ENCODE results near the gene CCDC167. TPM values are rescaled to one million over a fixed set of nuclear protein-coding genes. Genes with fewer than 3 reads are reported as not detected.
A peak's percentile ranks its signal among the peaks of the same experiment; 100 is the strongest.

The CCDC167 gene
- polyA plus RNA-seq (2013, experiment 1 of 2): 64.8 TPM
- polyA plus RNA-seq (2013, experiment 2 of 2): 62.8 TPM

GRCh38 chr6:37499433-37500293 lies at the start of gene CCDC167:
TSS of gene CCDC167 (minus strand) at chr6:37499893. CDS start at chr6:37499863, 30 bp downstream.
- H3K27ac ChIP-seq (ENCODE audit: low read length, poor library complexity, severe bottlenecking): no peak within 1 kb of the TSS
- H2AK5ac ChIP-seq (ENCODE audit: low read length, severe bottlenecking): no peak within 1 kb of the TSS
- peak within 1 kb of the TSS; percentile 76 for H2BK120ac ChIP-seq (ENCODE audit: low read depth, low read length)
- DNase-seq: peak; percentile 97
- no peaks in the 10 kb centered on the region for H3K9me3 ChIP-seq (ENCODE audit: control insufficient read depth, low read length)
- H3K18ac ChIP-seq (ENCODE audit: low read depth in 1 of 2, low read length in 2 of 2): peak within 1 kb of the TSS; percentile 78 to 89
- H3K4me2 ChIP-seq (ENCODE audit: low read length, poor library complexity, severe bottlenecking): peak within 1 kb of the TSS; percentile 92
- peaks cover 11% of the 10 kb centered on the region for H3K79me1 ChIP-seq (replicated peaks; ENCODE audit: low read length, poor library complexity, severe bottlenecking)
- WGBS: 1% methylated on average over 38 of the region's 38 CpGs
- no peaks in the 10 kb centered on the region for H3K36me3 ChIP-seq (ENCODE audit: control insufficient read depth in 1 of 2, insufficient read depth in 2 of 2, low read depth in 1 of 2, low read length in 2 of 2)
- peak within 1 kb of the TSS; percentile 75 to 82 for H3K4me3 ChIP-seq (ENCODE audit: insufficient read depth in 1 of 2, low read depth in 1 of 2, low read length in 2 of 2)
- H3K9ac ChIP-seq (ENCODE audit: low read length): peak within 1 kb of the TSS; percentile 90
- peak within 1 kb of the TSS; percentile 97 for H4K8ac ChIP-seq (ENCODE audit: low read length)
- H3K4ac ChIP-seq (ENCODE audit: low read depth in 1 of 2, low read length in 2 of 2): peak within 1 kb of the TSS; percentile 28 to 85
- H2AFZ ChIP-seq (ENCODE audit: low read depth, low read length): peak within 1 kb of the TSS; percentile 95
- no peak within 1 kb of the TSS for H2BK5ac ChIP-seq (ENCODE audit: low read depth, low read length, poor library complexity, severe bottlenecking)
- H4K91ac ChIP-seq (ENCODE audit: low read length): no peak within 1 kb of the TSS
- no peak within 1 kb of the TSS for H2BK15ac ChIP-seq (ENCODE audit: low read depth, poor library complexity, severe bottlenecking)
- no peaks in the 10 kb centered on the region for H3K4me1 ChIP-seq (ENCODE audit: control insufficient read depth, insufficient read depth, low read depth, low read length)
- no peak within 1 kb of the TSS for H2BK12ac ChIP-seq (ENCODE audit: low read length in 2 of 2)
- peak within 1 kb of the TSS in 1 of 2 experiments; percentile 83 for H3K14ac ChIP-seq (ENCODE audit: low read length in 2 of 2)
- peaks cover 18 to 19% of the 10 kb centered on the region in 2 experiments for H3K27me3 ChIP-seq (ENCODE audit: control insufficient read depth in 1 of 2, insufficient read depth in 1 of 2, low read length in 2 of 2)
- no peak within 1 kb of the TSS for H3K23ac ChIP-seq (ENCODE audit: low read length in 2 of 2)

- 87% methylated on average over 3 of the region's 7 CpGs for WGBS
- Histone ChIP-seq H3K4me1 (ENCODE audit: control insufficient read depth, insufficient read depth, low read depth, low read length) (peaks cover 14% of the 10 kb centered on the region), H3K36me3 (ENCODE audit: control insufficient read depth in 1 of 2, insufficient read depth in 2 of 2, low read depth in 1 of 2, low read length in 2 of 2) (no peaks in the 10 kb centered on the region), H2AFZ (ENCODE audit: low read depth, low read length) (no peak overlapping the region), H2BK5ac (ENCODE audit: low read depth, low read length, poor library complexity, severe bottlenecking) (no peak overlapping the region), H3K4me3 (ENCODE audit: insufficient read depth in 1 of 2, low read depth in 1 of 2, low read length in 2 of 2) (no peak overlapping the region), H3K27ac (ENCODE audit: low read length, poor library complexity, severe bottlenecking) (no peak overlapping the region), H2BK120ac (ENCODE audit: low read depth, low read length) (no peak overlapping the region), H4K8ac (ENCODE audit: low read length) (no peak overlapping the region), H4K91ac (ENCODE audit: low read length) (no peak overlapping the region), H3K4me2 (ENCODE audit: low read length, poor library complexity, severe bottlenecking) (no peak overlapping the region), H3K4ac (ENCODE audit: low read depth in 1 of 2, low read length in 2 of 2) (no peak overlapping the region), H3K9ac (ENCODE audit: low read length) (no peak overlapping the region), H2AK5ac (ENCODE audit: low read length, severe bottlenecking) (no peak overlapping the region), H3K23ac (ENCODE audit: low read length in 2 of 2) (no peak overlapping the region), H2BK12ac (ENCODE audit: low read length in 2 of 2) (no peak overlapping the region), H3K27me3 (ENCODE audit: control insufficient read depth in 1 of 2, insufficient read depth in 1 of 2, low read length in 2 of 2) (peaks cover 41 to 60% of the 10 kb centered on the region in 2 experiments), H3K79me1 (replicated peaks; ENCODE audit: low read length, poor library complexity, severe bottlenecking) (no peaks in the 10 kb centered on the region), H3K18ac (ENCODE audit: low read depth in 1 of 2, low read length in 2 of 2) (no peak overlapping the region), H2BK15ac (ENCODE audit: low read depth, poor library complexity, severe bottlenecking) (no peak overlapping the region), H3K9me3 (ENCODE audit: control insufficient read depth, low read length) (no peaks in the 10 kb centered on the region), H3K14ac (ENCODE audit: low read length in 2 of 2) (no peak overlapping the region)
- no peak for DNase-seq
Observed at GRCh38 chr6:37549154-37549553, 49.5 kb upstream of the CCDC167 start.

- H2BK15ac ChIP-seq (ENCODE audit: low read depth, poor library complexity, severe bottlenecking): no peak overlapping the region
- no peak overlapping the region for H3K18ac ChIP-seq (ENCODE audit: low read depth in 1 of 2, low read length in 2 of 2)
- no peak overlapping the region for H2BK12ac ChIP-seq (ENCODE audit: low read length in 2 of 2)
- no peak overlapping the region for H4K8ac ChIP-seq (ENCODE audit: low read length)
- peaks cover 50 to 65% of the 10 kb centered on the region in 2 experiments for H3K27me3 ChIP-seq (ENCODE audit: control insufficient read depth in 1 of 2, insufficient read depth in 1 of 2, low read length in 2 of 2)
- H3K4ac ChIP-seq (ENCODE audit: low read depth in 1 of 2, low read length in 2 of 2): no peak overlapping the region
- H3K9me3 ChIP-seq (ENCODE audit: control insufficient read depth, low read length): no peaks in the 10 kb centered on the region
- H2AK5ac ChIP-seq (ENCODE audit: low read length, severe bottlenecking): no peak overlapping the region
- no peaks in the 10 kb centered on the region for H3K36me3 ChIP-seq (ENCODE audit: control insufficient read depth in 1 of 2, insufficient read depth in 2 of 2, low read depth in 1 of 2, low read length in 2 of 2)
- H3K79me1 ChIP-seq (replicated peaks; ENCODE audit: low read length, poor library complexity, severe bottlenecking): no peaks in the 10 kb centered on the region
- no peak overlapping the region for H2BK120ac ChIP-seq (ENCODE audit: low read depth, low read length)
- H2AFZ ChIP-seq (ENCODE audit: low read depth, low read length): no peak overlapping the region
- H3K14ac ChIP-seq (ENCODE audit: low read length in 2 of 2): peak overlapping the region in 1 of 2 experiments; percentile 30
- H3K4me1 ChIP-seq (ENCODE audit: control insufficient read depth, insufficient read depth, low read depth, low read length): peaks cover 10% of the 10 kb centered on the region
- no peak overlapping the region for H2BK5ac ChIP-seq (ENCODE audit: low read depth, low read length, poor library complexity, severe bottlenecking)
- H3K4me2 ChIP-seq (ENCODE audit: low read length, poor library complexity, severe bottlenecking): no peak overlapping the region
- H3K23ac ChIP-seq (ENCODE audit: low read length in 2 of 2): no peak overlapping the region
- no peak overlapping the region for H3K27ac ChIP-seq (ENCODE audit: low read length, poor library complexity, severe bottlenecking)
- 76% methylated on average over 7 of the region's 8 CpGs for WGBS
- no peak overlapping the region for H3K9ac ChIP-seq (ENCODE audit: low read length)
- no peak overlapping the region for H3K4me3 ChIP-seq (ENCODE audit: insufficient read depth in 1 of 2, low read depth in 1 of 2, low read length in 2 of 2)
- no peak overlapping the region for H4K91ac ChIP-seq (ENCODE audit: low read length)
- no peak for DNase-seq
Observed at GRCh38 chr6:37548067-37548674, 48.5 kb upstream of the CCDC167 start.

GRCh38 chr6:37547564-37548061 lies 47.9 kb upstream of the CCDC167 start:
- Histone ChIP-seq H3K4ac (ENCODE audit: low read depth in 1 of 2, low read length in 2 of 2) (no peak overlapping the region), H3K27ac (ENCODE audit: low read length, poor library complexity, severe bottlenecking) (no peak overlapping the region)
- WGBS: 74% methylated on average over 8 of the region's 8 CpGs

More at GRCh38 chr6:37547564-37548061, 47.9 kb upstream of the CCDC167 start:
- H3K14ac ChIP-seq (ENCODE audit: low read length in 2 of 2): peak overlapping the region in 1 of 2 experiments; percentile 53
- peak overlapping the region; percentile 18 for H2AFZ ChIP-seq (ENCODE audit: low read depth, low read length)
- no peak overlapping the region for H3K18ac ChIP-seq (ENCODE audit: low read depth in 1 of 2, low read length in 2 of 2)
- DNase-seq: no peak
- no peak overlapping the region for H2AK5ac ChIP-seq (ENCODE audit: low read length, severe bottlenecking)
- no peak overlapping the region for H4K8ac ChIP-seq (ENCODE audit: low read length)
- no peaks in the 10 kb centered on the region for H3K79me1 ChIP-seq (replicated peaks; ENCODE audit: low read length, poor library complexity, severe bottlenecking)
- H3K4me2 ChIP-seq (ENCODE audit: low read length, poor library complexity, severe bottlenecking): no peak overlapping the region
- H3K36me3 ChIP-seq (ENCODE audit: control insufficient read depth in 1 of 2, insufficient read depth in 2 of 2, low read depth in 1 of 2, low read length in 2 of 2): no peaks in the 10 kb centered on the region
- peaks cover 8% of the 10 kb centered on the region for H3K4me1 ChIP-seq (ENCODE audit: control insufficient read depth, insufficient read depth, low read depth, low read length)
- H2BK15ac ChIP-seq (ENCODE audit: low read depth, poor library complexity, severe bottlenecking): no peak overlapping the region
- H3K23ac ChIP-seq (ENCODE audit: low read length in 2 of 2): no peak overlapping the region
- H2BK5ac ChIP-seq (ENCODE audit: low read depth, low read length, poor library complexity, severe bottlenecking): no peak overlapping the region
- H3K9me3 ChIP-seq (ENCODE audit: control insufficient read depth, low read length): no peaks in the 10 kb centered on the region
- no peak overlapping the region for H3K4me3 ChIP-seq (ENCODE audit: insufficient read depth in 1 of 2, low read depth in 1 of 2, low read length in 2 of 2)
- H2BK120ac ChIP-seq (ENCODE audit: low read depth, low read length): no peak overlapping the region
- no peak overlapping the region for H4K91ac ChIP-seq (ENCODE audit: low read length)
- H3K9ac ChIP-seq (ENCODE audit: low read length): no peak overlapping the region
- H2BK12ac ChIP-seq (ENCODE audit: low read length in 2 of 2): no peak overlapping the region
- H3K27me3 ChIP-seq (ENCODE audit: control insufficient read depth in 1 of 2, insufficient read depth in 1 of 2, low read length in 2 of 2): peaks cover 50 to 68% of the 10 kb centered on the region in 2 experiments
